ENCODE data around the gene STX2. TPM values are rescaled to one million over a fixed set of nuclear protein-coding genes. Genes with fewer than 3 reads are reported as not detected.

STX2 gene
- total and polyA plus RNA-seq, 2 experiments from 2014 or later, result 16.4 to 35.4 TPM

GRCh38 chr12:130835011-130835410 is 4.0 kb downstream of the STX2 start:
- H3K4me3 Mint-ChIP-seq, result no peak overlapping the region
- no peak overlapping the region for H3K27ac ChIP-seq (ENCODE audit: low read depth)
- H3F3A ChIP-seq (replicated peaks; ENCODE audit: low read depth), result peaks cover 5% of the 10 kb centered on the region; the same call in 1 of the 2 replicates
- no peaks in the 10 kb centered on the region for H3K36me3 ChIP-seq (ENCODE audit: insufficient read depth)
- TF ChIP-seq JUNB (IDR thresholded peaks at IDR 0.05; ENCODE audit: unreplicated experiment), result no peak
- peaks cover 8% of the 10 kb centered on the region for H3K27me3 Mint-ChIP-seq (ENCODE audit: insufficient read depth, low read depth, poor library complexity)
- H3K36me3 Mint-ChIP-seq (ENCODE audit: low read depth), result peaks cover 2% of the 10 kb centered on the region; the same call in 2 of the 3 replicates
- H3K9me2 ChIP-seq (ENCODE audit: insufficient read depth), result no peaks in the 10 kb centered on the region
- H3K9me3 Mint-ChIP-seq, result no peaks in the 10 kb centered on the region; the same call in 2 of the 3 replicates
- H3K27me3 ChIP-seq (ENCODE audit: insufficient read depth), result peaks cover 10% of the 10 kb centered on the region
- ATAC-seq (no peak), DNase-seq (ENCODE audit: low spot score) (no peak)
- H3K4me2 ChIP-seq, result no peak overlapping the region
- H3K4me1 ChIP-seq (ENCODE audit: insufficient read depth), result peaks cover 41% of the 10 kb centered on the region
- no peak overlapping the region for H2AFZ ChIP-seq
- H3K79me2 ChIP-seq (replicated peaks; ENCODE audit: insufficient read depth), result peaks cover 78% of the 10 kb centered on the region
- peaks cover 61% of the 10 kb centered on the region for H3K4me1 Mint-ChIP-seq
- no peak overlapping the region for H3K27ac Mint-ChIP-seq
- H4K20me1 ChIP-seq (replicated peaks; ENCODE audit: insufficient read depth), result no peaks in the 10 kb centered on the region
- H3K4me3 ChIP-seq, result no peak overlapping the region

- H3K4me1 Mint-ChIP-seq, result peaks cover 60% of the 10 kb centered on the region
- Histone ChIP-seq H3K4me1 (ENCODE audit: insufficient read depth) (peaks cover 45% of the 10 kb centered on the region), H3K79me2 (replicated peaks; ENCODE audit: insufficient read depth) (peaks cover 72% of the 10 kb centered on the region), H3K27me3 (ENCODE audit: insufficient read depth) (peaks cover 5% of the 10 kb centered on the region), H3K36me3 (ENCODE audit: insufficient read depth) (no peaks in the 10 kb centered on the region), H3K4me3 (no peak overlapping the region), H4K20me1 (replicated peaks; ENCODE audit: insufficient read depth) (no peaks in the 10 kb centered on the region), H3F3A (replicated peaks; ENCODE audit: low read depth) (no peaks in the 10 kb centered on the region; the same call in 1 of the 2 replicates), H3K9me2 (ENCODE audit: insufficient read depth) (no peaks in the 10 kb centered on the region), H2AFZ (no peak overlapping the region), H3K27ac (ENCODE audit: low read depth) (no peak overlapping the region), H3K4me2 (no peak overlapping the region)
- H3K4me3 Mint-ChIP-seq, result no peak overlapping the region
- no peak overlapping the region; the same call in 1 of the 2 replicates for H3K27ac Mint-ChIP-seq
- peaks cover 2% of the 10 kb centered on the region for H3K27me3 Mint-ChIP-seq (ENCODE audit: insufficient read depth, low read depth, poor library complexity)
- ATAC-seq (no peak), DNase-seq (ENCODE audit: low spot score) (no peak)
- H3K36me3 Mint-ChIP-seq (ENCODE audit: low read depth), result peaks cover 2% of the 10 kb centered on the region; the same call in 1 of the 3 replicates
- H3K9me3 Mint-ChIP-seq, result no peaks in the 10 kb centered on the region
- TF ChIP-seq POLR2AphosphoS5 (IDR thresholded peaks at IDR 0.05; ENCODE audit: low read depth) (no peak), ZNF114 (CRISPR knock-in tag; IDR thresholded peaks at IDR 0.05) (no peak), ZNF462 (CRISPR knock-in tag; IDR thresholded peaks at IDR 0.05) (no peak), EZH2phosphoT487 (IDR thresholded peaks at IDR 0.05; ENCODE audit: unreplicated experiment) (no peak), CTCF (conservative IDR thresholded peaks at IDR 0.05; ENCODE audit: low read depth in 2 of 2) (no peak), ETS1 (IDR thresholded peaks at IDR 0.05) (no peak), JUNB (IDR thresholded peaks at IDR 0.05; ENCODE audit: unreplicated experiment) (no peak), STAT1 (IDR thresholded peaks at IDR 0.05; ENCODE audit: unreplicated experiment) (no peak), CREB1 (CRISPR knock-in tag; IDR thresholded peaks at IDR 0.05; ENCODE audit: low read depth) (no peak), EZH2 (IDR thresholded peaks at IDR 0.05; ENCODE audit: low read depth, unreplicated experiment) (no peak), NANOG (IDR thresholded peaks at IDR 0.05; ENCODE audit: borderline replicate concordance) (no peak), ZNF331 (CRISPR knock-in tag; IDR thresholded peaks at IDR 0.05; ENCODE audit: low read depth) (no peak)
These were observed 6.4 kb downstream of the STX2 start for GRCh38 chr12:130832561-130833209.

All from GM23338 (cell line).